Measurements from ENCODE around the gene SCARF1.

The SCARF1 gene

GRCh38 chr17:1625581-1625980 lies 20.0 kb downstream of the SCARF1 start:
- Histone ChIP-seq H3K36me3 (ENCODE audit: control insufficient read depth in 1 of 2, insufficient read depth in 2 of 2, low read length in 2 of 2) (no peaks in the 10 kb centered on the region), H3K27ac (ENCODE audit: low read length) (no peak overlapping the region), H3K9me3 (ENCODE audit: control insufficient read depth in 1 of 2, low read length in 2 of 2) (no peaks in the 10 kb centered on the region), H3K4me3 (ENCODE audit: low read depth in 1 of 2, low read length in 2 of 2) (no peak overlapping the region), H3K4me1 (ENCODE audit: control insufficient read depth in 1 of 2, insufficient read depth in 2 of 2, low read length in 2 of 2) (peaks cover 13 to 31% of the 10 kb centered on the region in 2 donors), H3K27me3 (ENCODE audit: low read depth, low read length) (no peaks in the 10 kb centered on the region)

- Histone ChIP-seq H3K27ac (ENCODE audit: low read length) (no peak overlapping the region), H3K4me1 (ENCODE audit: control insufficient read depth in 1 of 2, insufficient read depth in 2 of 2, low read length in 2 of 2) (peaks cover 13 to 30% of the 10 kb centered on the region in 2 donors), H3K4me3 (ENCODE audit: low read depth in 1 of 2, low read length in 2 of 2) (no peak overlapping the region), H3K9me3 (ENCODE audit: control insufficient read depth in 1 of 2, low read length in 2 of 2) (no peaks in the 10 kb centered on the region), H3K36me3 (ENCODE audit: control insufficient read depth in 1 of 2, insufficient read depth in 2 of 2, low read length in 2 of 2) (no peaks in the 10 kb centered on the region), H3K27me3 (ENCODE audit: low read depth, low read length) (no peaks in the 10 kb centered on the region)
Measured at GRCh38 chr17:1625053-1625452, 20.5 kb downstream of the SCARF1 start.

GRCh38 chr17:1624650-1625049 lies 20.9 kb downstream of the SCARF1 start:
- no peaks in the 10 kb centered on the region for H3K36me3 ChIP-seq (ENCODE audit: control insufficient read depth in 1 of 2, insufficient read depth in 2 of 2, low read length in 2 of 2)
- no peaks in the 10 kb centered on the region for H3K27me3 ChIP-seq (ENCODE audit: low read depth, low read length)
- H3K9me3 ChIP-seq (ENCODE audit: control insufficient read depth in 1 of 2, low read length in 2 of 2): no peaks in the 10 kb centered on the region
- peaks cover 13 to 26% of the 10 kb centered on the region in 2 donors for H3K4me1 ChIP-seq (ENCODE audit: control insufficient read depth in 1 of 2, insufficient read depth in 2 of 2, low read length in 2 of 2)
- H3K27ac ChIP-seq (ENCODE audit: low read length): no peak overlapping the region
- no peak overlapping the region for H3K4me3 ChIP-seq (ENCODE audit: low read depth in 1 of 2, low read length in 2 of 2)

- H3K9me3 ChIP-seq (ENCODE audit: control insufficient read depth in 1 of 2, low read length in 2 of 2): no peaks in the 10 kb centered on the region
- H3K36me3 ChIP-seq (ENCODE audit: control insufficient read depth in 1 of 2, insufficient read depth in 2 of 2, low read length in 2 of 2): no peaks in the 10 kb centered on the region
- H3K27ac ChIP-seq (ENCODE audit: low read length): no peak overlapping the region
- peaks cover 14 to 23% of the 10 kb centered on the region in 2 donors for H3K4me1 ChIP-seq (ENCODE audit: control insufficient read depth in 1 of 2, insufficient read depth in 2 of 2, low read length in 2 of 2)
- no peaks in the 10 kb centered on the region for H3K27me3 ChIP-seq (ENCODE audit: low read depth, low read length)
- no peak overlapping the region for H3K4me3 ChIP-seq (ENCODE audit: low read depth in 1 of 2, low read length in 2 of 2)
Measured at GRCh38 chr17:1623057-1623630, 22.4 kb downstream of the SCARF1 start.

- Histone ChIP-seq H3K4me1 (ENCODE audit: control insufficient read depth in 1 of 2, insufficient read depth in 2 of 2, low read length in 2 of 2) (peaks cover 6 to 7% of the 10 kb centered on the region in 2 donors), H3K4me3 (ENCODE audit: low read depth in 1 of 2, low read length in 2 of 2) (no peak overlapping the region), H3K9me3 (ENCODE audit: control insufficient read depth in 1 of 2, low read length in 2 of 2) (no peaks in the 10 kb centered on the region), H3K27me3 (ENCODE audit: low read depth, low read length) (no peaks in the 10 kb centered on the region), H3K27ac (ENCODE audit: low read length) (no peak overlapping the region), H3K36me3 (ENCODE audit: control insufficient read depth in 1 of 2, insufficient read depth in 2 of 2, low read length in 2 of 2) (peaks cover 0 to 3% of the 10 kb centered on the region in 2 donors)
Measured at GRCh38 chr17:1621273-1621954, 24.1 kb downstream of the SCARF1 start.

GRCh38 chr17:1620486-1620885 lies 25.0 kb downstream of the SCARF1 start:
- no peak overlapping the region for H3K4me3 ChIP-seq (ENCODE audit: low read depth in 1 of 2, low read length in 2 of 2)
- no peaks in the 10 kb centered on the region for H3K27me3 ChIP-seq (ENCODE audit: low read depth, low read length)
- no peaks in the 10 kb centered on the region for H3K9me3 ChIP-seq (ENCODE audit: control insufficient read depth in 1 of 2, low read length in 2 of 2)
- H3K4me1 ChIP-seq (ENCODE audit: control insufficient read depth in 1 of 2, insufficient read depth in 2 of 2, low read length in 2 of 2): peaks cover 0 to 4% of the 10 kb centered on the region in 2 donors
- H3K27ac ChIP-seq (ENCODE audit: low read length): no peak overlapping the region
- peaks cover 0 to 5% of the 10 kb centered on the region in 2 donors for H3K36me3 ChIP-seq (ENCODE audit: control insufficient read depth in 1 of 2, insufficient read depth in 2 of 2, low read length in 2 of 2)

- Histone ChIP-seq H3K4me3 (ENCODE audit: low read depth in 1 of 2, low read length in 2 of 2) (no peak overlapping the region), H3K27ac (ENCODE audit: low read length) (peak overlapping the region; percentile 40), H3K27me3 (ENCODE audit: low read depth, low read length) (no peaks in the 10 kb centered on the region), H3K36me3 (ENCODE audit: control insufficient read depth in 1 of 2, insufficient read depth in 2 of 2, low read length in 2 of 2) (peaks cover 0 to 18% of the 10 kb centered on the region in 2 donors), H3K4me1 (ENCODE audit: control insufficient read depth in 1 of 2, insufficient read depth in 2 of 2, low read length in 2 of 2) (peaks cover 0 to 4% of the 10 kb centered on the region in 2 donors), H3K9me3 (ENCODE audit: control insufficient read depth in 1 of 2, low read length in 2 of 2) (no peaks in the 10 kb centered on the region)
Measured at GRCh38 chr17:1617620-1618174, 27.8 kb downstream of the SCARF1 start.

- H3K27ac ChIP-seq (ENCODE audit: low read length): no peak overlapping the region
- H3K9me3 ChIP-seq (ENCODE audit: control insufficient read depth in 1 of 2, low read length in 2 of 2): no peaks in the 10 kb centered on the region
- no peaks in the 10 kb centered on the region for H3K27me3 ChIP-seq (ENCODE audit: low read depth, low read length)
- H3K36me3 ChIP-seq (ENCODE audit: control insufficient read depth in 1 of 2, insufficient read depth in 2 of 2, low read length in 2 of 2): peaks cover 0 to 21% of the 10 kb centered on the region in 2 donors
- no peak overlapping the region for H3K4me3 ChIP-seq (ENCODE audit: low read depth in 1 of 2, low read length in 2 of 2)
- peaks cover 0 to 4% of the 10 kb centered on the region in 2 donors for H3K4me1 ChIP-seq (ENCODE audit: control insufficient read depth in 1 of 2, insufficient read depth in 2 of 2, low read length in 2 of 2)
Measured at GRCh38 chr17:1616101-1616500, 29.4 kb downstream of the SCARF1 start.

GRCh38 chr17:1612400-1612799 lies 33.1 kb downstream of the SCARF1 start:
- Histone ChIP-seq H3K27ac (ENCODE audit: low read length) (no peak overlapping the region), H3K4me1 (ENCODE audit: control insufficient read depth in 1 of 2, insufficient read depth in 2 of 2, low read length in 2 of 2) (peaks cover 0 to 5% of the 10 kb centered on the region in 2 donors), H3K27me3 (ENCODE audit: low read depth, low read length) (no peaks in the 10 kb centered on the region), H3K9me3 (ENCODE audit: control insufficient read depth in 1 of 2, low read length in 2 of 2) (no peaks in the 10 kb centered on the region), H3K36me3 (ENCODE audit: control insufficient read depth in 1 of 2, insufficient read depth in 2 of 2, low read length in 2 of 2) (peaks cover 0 to 21% of the 10 kb centered on the region in 2 donors), H3K4me3 (ENCODE audit: low read depth in 1 of 2, low read length in 2 of 2) (no peak overlapping the region)

- Histone ChIP-seq H3K27me3 (ENCODE audit: low read depth, low read length) (no peaks in the 10 kb centered on the region), H3K4me1 (ENCODE audit: control insufficient read depth in 1 of 2, insufficient read depth in 2 of 2, low read length in 2 of 2) (peaks cover 0 to 5% of the 10 kb centered on the region in 2 donors), H3K4me3 (ENCODE audit: low read depth in 1 of 2, low read length in 2 of 2) (no peak overlapping the region), H3K27ac (ENCODE audit: low read length) (no peak overlapping the region), H3K9me3 (ENCODE audit: control insufficient read depth in 1 of 2, low read length in 2 of 2) (no peaks in the 10 kb centered on the region), H3K36me3 (ENCODE audit: control insufficient read depth in 1 of 2, insufficient read depth in 2 of 2, low read length in 2 of 2) (peaks cover 0 to 21% of the 10 kb centered on the region in 2 donors)
Measured at GRCh38 chr17:1611715-1612114, 33.8 kb downstream of the SCARF1 start.

- peaks cover 0 to 5% of the 10 kb centered on the region in 2 donors for H3K4me1 ChIP-seq (ENCODE audit: control insufficient read depth in 1 of 2, insufficient read depth in 2 of 2, low read length in 2 of 2)
- no peaks in the 10 kb centered on the region for H3K9me3 ChIP-seq (ENCODE audit: control insufficient read depth in 1 of 2, low read length in 2 of 2)
- no peak overlapping the region for H3K4me3 ChIP-seq (ENCODE audit: low read depth in 1 of 2, low read length in 2 of 2)
- peaks cover 0 to 7% of the 10 kb centered on the region in 2 donors for H3K36me3 ChIP-seq (ENCODE audit: control insufficient read depth in 1 of 2, insufficient read depth in 2 of 2, low read length in 2 of 2)
- no peak overlapping the region for H3K27ac ChIP-seq (ENCODE audit: low read length)
- no peaks in the 10 kb centered on the region for H3K27me3 ChIP-seq (ENCODE audit: low read depth, low read length)
Measured at GRCh38 chr17:1608676-1609075, 36.9 kb downstream of the SCARF1 start.
